GM18502 (cell line): ENCODE data around the gene APOL4.
"Not testable (repeated sequence)": the region's sequence is repeated elsewhere in the genome, so short reads cannot be mapped to it uniquely, and the experiment has no call there.

ENCODE experiments used
- ATAC-seq: cut with Tn5 transposase; IDR thresholded peaks from one replicate; pipeline ENCODE4 v1.9.1; 2021; ENCODE audit warnings: mild to moderate bottlenecking; ENCODE audit not compliant: unreplicated experiment, poor library complexity

Gene APOL4

DNA sequence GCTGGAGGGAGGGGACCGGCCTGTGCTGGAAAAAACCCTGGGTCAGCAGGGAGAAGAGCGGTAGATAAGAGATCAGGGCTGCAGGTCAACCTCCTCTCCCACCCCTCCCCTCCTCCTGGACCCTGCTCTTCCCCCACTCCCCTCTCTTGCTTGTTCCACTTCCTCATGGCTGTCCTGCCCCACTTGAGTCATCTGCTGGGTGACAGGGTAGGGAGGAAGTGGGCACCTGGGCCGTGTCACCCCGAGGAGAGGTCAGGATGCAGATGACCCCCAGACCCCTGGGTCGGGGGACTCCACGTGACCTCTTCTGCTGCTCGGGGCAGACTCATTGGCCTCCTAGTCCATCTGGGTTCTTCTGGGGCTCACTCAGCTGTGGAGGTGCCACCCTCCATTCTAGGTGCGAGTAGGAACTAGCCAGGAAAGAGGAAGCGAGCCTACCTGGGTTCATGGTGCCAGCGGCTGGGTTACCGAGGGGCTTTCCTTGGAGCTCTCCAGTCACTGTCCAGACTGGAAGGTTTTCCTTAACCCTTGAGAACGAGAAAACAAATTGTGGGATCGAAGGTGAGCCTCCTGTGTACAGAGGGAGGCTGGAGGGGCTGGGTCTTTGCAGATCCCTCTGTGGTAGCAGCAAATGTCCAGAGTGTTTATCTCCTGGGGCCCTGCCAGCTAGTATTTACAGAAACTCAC lies 31.2 kb upstream of the APOL4 start:
- no peak for ATAC-seq

- ATAC-seq: not testable (repeated sequence)
These were observed 29.4 kb upstream of the APOL4 start for GRCh38 chr22:36231051-36231450.

DNA sequence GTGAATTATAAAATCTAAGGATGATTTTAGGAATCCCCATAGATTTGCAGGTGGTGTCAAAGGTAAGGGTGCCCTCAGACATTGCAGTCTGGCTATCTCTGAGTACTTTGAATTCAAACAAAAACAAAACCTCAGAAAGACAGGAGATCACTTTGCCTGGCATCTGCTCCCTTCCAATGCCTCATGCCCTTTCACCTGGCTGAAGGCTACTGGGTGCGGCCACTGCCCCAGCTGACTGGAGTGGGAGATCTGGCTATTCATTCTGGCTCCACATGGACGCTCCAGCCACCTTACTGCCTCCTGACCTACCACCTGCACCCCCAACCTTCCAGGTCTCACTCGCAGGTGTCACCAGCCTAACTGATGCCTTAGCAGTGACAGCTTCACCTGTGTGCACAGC lies 28.0 kb upstream of the APOL4 start:
- ATAC-seq: not testable (repeated sequence)

- ATAC-seq: no peak
These were observed 27.3 kb upstream of the APOL4 start for GRCh38 chr22:36228944-36229343.

- ATAC-seq: not testable (repeated sequence)
These were observed 26.8 kb upstream of the APOL4 start for GRCh38 chr22:36228369-36228768.

- no peak for ATAC-seq
These were observed 26.2 kb upstream of the APOL4 start for GRCh38 chr22:36227806-36228205.

GRCh38 chr22:36227396-36227795 lies 25.8 kb upstream of the APOL4 start:
- ATAC-seq: no peak

- no peak for ATAC-seq
These were observed 24.6 kb upstream of the APOL4 start for GRCh38 chr22:36226189-36226588.

DNA sequence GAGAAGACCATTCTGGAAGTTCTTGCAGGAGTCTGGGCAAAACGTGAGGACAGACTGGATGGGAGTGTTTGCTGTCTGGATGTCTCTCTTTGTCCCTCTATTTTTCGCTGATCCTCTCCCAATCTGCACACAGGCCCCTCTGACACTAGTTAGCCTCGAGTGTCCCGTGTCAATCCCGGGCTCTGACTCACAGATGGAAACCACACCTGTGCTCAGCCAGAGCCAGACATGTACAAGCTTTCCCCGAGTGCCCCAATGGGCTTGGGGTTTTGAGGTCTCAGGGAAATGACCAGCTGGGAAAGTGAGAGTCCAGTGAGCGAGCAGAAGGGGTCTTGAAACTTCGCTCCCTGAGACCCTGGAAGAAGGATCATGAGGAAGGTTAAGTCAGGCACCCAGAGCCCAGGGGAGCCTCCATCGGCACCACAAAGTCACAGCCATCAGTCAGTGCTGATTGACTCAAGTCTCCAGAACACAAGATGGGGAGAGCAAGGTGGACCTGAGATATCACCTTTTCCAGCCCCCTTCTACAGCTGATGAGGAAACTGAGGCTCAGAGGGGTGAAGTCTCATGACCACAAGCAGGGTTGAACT lies 23.8 kb upstream of the APOL4 start:
- ATAC-seq: no peak

DNA sequence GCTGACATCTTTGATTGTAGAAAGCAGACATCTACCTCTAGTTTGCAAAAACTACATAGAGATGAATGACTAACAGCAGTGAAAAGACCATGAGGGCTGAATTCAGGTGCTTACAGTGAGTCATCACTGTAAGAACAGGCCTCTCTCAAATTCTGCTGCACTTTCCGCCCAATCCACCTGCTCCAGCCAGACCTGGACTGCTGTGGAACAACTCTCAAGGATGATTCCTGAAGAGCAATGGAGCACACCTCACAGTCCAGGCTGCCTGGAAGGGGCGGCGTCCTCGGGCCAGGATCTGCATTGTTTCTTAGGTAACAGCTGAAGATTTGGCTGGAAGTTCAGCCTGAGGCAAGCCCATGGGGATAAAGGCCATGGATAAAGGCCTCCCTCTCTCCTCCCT lies 22.6 kb upstream of the APOL4 start:
- no peak for ATAC-seq

GRCh38 chr22:36223504-36223903 lies 21.9 kb upstream of the APOL4 start:
- ATAC-seq: no peak

DNA sequence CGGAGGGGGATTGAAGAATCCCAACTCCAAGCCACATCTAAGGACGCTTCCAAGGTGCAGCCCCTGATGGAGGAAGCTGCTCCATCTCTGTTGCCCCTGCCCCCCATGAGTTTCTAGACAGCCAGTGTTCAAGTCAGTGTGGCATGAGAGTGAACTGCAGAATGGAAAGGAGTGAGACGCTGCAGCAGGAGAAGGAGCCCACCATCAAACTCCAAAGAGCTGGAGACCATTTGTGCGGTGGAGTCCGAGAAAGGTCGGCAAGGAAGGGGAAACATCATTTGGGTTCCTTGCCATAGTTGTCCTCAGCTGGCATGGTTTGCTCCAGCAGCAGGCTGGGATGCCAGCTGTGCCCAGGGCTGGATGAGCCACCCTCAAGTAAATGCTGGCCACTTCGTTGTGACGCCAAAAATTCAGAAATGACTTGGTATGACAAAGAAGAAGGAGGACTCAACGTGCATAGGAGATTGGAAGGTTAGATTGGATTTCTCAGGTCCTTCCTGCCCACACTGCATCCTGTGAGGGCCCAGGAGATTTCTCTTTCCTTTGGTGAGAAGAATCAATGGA lies 21.4 kb upstream of the APOL4 start:
- no peak for ATAC-seq

GRCh38 chr22:36221799-36222751 lies 20.5 kb upstream of the APOL4 start:
- ATAC-seq: no peak

DNA sequence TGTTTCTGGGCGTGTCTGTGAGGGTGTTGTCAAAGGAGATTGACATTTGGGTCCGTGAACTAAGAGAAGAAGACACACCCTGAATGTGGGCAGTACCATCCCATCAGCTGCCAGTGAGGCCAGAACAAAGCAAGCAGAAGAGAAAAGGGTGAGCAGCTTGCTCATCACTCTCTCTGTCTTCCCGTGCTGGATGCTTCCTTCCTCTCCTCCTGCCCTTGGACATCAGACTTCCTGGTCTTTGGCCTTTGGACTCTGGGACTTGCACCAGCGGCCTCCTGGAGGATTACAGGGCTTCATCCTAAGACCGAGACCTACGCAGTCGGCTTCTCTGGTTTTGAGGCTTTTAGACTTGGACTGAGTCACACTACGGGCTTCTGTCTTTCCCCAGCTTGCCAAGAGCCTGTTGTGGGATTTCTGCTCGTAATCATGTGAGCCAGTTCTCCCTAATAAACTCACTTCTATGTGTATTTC lies 18.9 kb upstream of the APOL4 start:
- no peak for ATAC-seq

DNA sequence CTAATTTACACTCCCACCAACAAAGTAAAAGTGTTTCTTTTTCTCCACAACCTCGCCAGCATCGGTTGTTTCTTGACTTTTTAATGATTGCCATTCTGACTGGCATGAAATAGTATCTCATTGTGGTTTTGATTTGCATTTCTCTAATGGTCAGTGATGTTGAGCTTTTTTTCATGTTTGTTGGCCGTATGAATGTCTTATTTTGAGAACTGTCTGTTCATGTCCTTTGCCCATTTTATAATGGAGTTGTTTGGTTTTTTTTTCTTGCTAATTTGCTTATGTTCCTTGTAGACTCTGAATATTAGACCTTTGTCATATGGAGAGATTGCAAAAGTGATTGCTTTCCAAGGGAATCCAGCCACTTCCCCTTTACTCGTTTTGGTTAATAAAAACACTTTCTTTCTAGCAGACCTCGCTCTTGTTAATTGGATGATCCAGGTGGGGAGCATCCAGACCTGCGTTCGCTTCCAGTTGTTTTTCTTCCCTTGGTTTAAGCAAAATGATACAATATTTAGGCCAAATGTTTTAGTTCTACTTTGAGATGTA lies 17.1 kb upstream of the APOL4 start:
- no peak for ATAC-seq

DNA sequence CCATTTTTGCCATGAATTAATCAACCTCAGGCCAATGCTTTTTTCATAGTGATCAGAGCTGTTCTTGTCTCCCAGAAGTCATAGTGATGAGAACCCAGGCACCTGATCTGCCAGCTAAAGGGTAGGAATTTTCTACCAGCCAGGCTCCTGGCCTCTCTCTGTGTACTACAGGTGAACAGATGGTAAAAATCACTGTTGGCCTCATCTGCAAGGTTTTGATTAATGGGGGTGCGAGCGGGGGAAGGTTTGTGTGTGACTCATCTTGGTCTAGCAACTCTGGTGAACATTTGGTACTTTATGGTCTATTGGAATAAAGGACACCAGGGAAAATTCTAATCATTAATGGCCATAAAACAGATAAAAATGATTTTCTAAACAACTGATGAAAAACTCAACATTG lies 14.4 kb upstream of the APOL4 start:
- ATAC-seq: no peak

DNA sequence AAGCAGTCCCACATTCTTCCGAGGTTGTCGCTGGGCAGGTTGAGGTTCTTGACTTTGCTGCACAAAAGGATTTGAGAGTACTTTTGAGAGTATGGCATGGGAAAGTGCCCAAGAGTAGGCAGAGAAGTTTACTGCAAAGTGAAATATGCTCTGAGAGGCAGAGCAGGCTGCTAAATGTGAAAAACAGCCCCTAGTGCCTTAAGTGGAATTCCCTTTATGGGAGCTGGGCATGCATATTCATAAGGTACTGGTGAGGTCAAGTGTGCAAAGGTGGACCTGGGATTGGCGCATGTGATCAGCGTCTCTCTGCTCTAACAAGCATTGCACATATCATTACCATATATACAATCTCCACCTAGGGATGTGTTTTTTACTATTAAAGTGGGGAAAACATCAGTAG lies 12.0 kb upstream of the APOL4 start:
- ATAC-seq: no peak

DNA sequence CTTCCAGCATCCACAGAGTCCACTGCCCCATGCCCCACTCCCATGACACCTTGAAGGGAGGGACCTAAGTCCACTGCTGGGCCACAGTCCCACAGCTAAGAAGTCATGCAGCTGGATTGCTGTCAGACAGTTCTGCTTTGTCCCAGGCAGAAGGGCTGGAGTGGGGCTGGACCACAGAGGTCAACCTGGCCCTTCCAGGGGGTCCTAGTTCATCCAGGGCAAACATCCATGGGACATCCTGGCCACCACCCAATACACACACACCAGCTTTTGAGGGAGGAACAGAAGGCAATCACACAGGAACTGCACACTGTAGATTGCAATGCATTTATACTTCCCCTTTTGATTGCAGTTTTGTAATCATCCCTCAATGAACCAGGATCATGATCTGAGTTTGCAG lies 11.3 kb upstream of the APOL4 start:
- ATAC-seq: no peak

- ATAC-seq: no peak
These were observed 9.7 kb upstream of the APOL4 start for GRCh38 chr22:36211237-36211861.

DNA sequence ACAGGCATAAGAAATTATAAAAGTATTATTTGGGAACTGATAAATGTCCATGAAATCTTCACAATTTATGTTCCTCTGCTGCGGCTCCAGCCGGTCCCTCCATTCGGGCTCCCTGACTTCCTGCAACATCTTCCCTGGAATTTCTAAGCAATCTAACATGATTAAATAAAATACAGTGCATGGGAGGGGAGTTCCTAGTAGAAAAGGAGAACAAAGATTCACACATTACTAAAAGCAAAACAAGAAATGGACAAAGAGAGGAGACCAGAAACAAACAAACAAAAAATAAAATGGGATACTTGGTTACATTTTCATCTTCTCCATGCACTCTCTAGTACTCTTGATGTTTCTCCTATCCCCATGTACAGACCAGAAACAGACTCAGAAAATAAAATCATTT lies 8.6 kb upstream of the APOL4 start:
- no peak for ATAC-seq
